GM10266 (cell line): Measurements from ENCODE around the gene FNDC7.

Experiments used
- DNase-seq: peaks from one replicate; pipeline ENCODE4 v3.0.0; 2012; ENCODE audit errors: extremely low spot score
- TF ChIP-seq, protein P1 (sequence below): IDR thresholded peaks from 2 replicates; pipeline ENCODE4 v1.5.1; 2012; ENCODE audit warnings: mild to moderate bottlenecking, low read depth; ENCODE audit not compliant: control insufficient read depth, insufficient read depth; ENCODE audit errors: missing control alignments

Gene FNDC7

DNA sequence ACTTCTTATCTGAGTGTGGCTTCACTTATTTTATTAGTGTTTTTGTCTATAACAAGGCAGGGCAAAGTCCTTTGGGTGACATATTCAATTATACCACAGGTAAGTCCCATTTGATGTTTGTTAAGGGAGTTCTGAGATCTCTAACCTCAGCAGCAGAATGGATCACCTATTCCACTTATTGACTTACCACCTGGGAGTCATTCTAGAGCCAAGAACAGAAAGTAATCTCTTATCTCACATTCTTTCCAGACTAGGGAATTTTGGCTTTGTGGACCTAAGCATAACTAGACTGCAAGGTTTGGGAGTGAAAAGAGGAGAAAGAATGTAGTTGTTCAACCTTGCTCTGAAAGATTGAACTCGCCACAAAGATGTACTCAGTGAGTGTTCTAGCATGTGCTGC, 13.2 kb downstream of the FNDC7 start:
- DNase-seq = no peak
- TF ChIP-seq, protein P1, sequence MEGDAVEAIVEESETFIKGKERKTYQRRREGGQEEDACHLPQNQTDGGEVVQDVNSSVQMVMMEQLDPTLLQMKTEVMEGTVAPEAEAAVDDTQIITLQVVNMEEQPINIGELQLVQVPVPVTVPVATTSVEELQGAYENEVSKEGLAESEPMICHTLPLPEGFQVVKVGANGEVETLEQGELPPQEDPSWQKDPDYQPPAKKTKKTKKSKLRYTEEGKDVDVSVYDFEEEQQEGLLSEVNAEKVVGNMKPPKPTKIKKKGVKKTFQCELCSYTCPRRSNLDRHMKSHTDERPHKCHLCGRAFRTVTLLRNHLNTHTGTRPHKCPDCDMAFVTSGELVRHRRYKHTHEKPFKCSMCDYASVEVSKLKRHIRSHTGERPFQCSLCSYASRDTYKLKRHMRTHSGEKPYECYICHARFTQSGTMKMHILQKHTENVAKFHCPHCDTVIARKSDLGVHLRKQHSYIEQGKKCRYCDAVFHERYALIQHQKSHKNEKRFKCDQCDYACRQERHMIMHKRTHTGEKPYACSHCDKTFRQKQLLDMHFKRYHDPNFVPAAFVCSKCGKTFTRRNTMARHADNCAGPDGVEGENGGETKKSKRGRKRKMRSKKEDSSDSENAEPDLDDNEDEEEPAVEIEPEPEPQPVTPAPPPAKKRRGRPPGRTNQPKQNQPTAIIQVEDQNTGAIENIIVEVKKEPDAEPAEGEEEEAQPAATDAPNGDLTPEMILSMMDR = no peak

DNA sequence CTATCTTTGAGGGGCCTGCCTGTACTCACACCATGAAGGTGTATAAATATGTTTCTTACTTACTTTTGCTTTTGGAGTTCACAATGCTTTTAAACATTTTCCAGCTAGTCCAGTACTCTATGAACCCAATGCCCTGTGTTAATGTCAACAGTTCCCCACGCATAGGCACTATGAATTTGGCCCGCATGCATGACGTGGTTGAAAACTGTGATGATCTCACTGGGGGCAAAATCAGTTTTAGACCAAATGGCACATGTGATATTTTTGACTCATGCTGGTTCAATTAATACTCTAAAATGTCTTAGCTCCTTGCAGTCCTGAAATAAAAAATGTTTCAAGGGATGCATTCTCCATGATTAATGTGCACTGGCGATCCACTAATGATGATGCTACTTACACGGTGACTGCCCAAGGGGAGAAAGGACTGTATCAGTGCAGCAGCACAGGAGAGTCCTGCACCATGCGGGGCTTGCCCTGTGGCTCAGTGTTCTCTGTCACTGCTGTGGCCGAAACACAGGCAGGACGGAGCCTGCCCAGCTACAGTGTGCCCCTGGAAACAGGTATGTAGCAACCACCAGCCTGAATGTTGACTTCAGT, 15.7 kb downstream of the FNDC7 start:
- TF ChIP-seq, protein P1 = no peak
- DNase-seq = no peak

DNA sequence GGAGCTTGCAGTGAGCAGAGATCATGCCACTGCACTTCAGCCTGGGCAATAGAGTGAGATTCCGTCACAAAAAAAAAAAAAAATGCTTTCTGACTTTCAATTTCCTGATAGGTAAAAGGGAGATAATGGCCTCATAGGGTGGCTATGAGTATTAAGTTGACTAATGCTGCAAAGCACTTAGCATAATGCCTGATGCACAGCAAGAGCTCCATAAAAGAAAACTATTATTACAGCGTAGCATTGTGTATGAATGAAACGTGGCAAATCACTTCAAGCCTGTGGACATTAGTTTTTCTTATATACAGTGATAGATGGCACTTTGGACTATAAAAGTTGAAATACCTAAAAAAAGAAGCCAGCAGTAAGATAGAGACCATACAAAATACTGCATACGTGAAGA, 16.8 kb downstream of the FNDC7 start:
- no peak for DNase-seq
- TF ChIP-seq, protein P1 = no peak

DNA sequence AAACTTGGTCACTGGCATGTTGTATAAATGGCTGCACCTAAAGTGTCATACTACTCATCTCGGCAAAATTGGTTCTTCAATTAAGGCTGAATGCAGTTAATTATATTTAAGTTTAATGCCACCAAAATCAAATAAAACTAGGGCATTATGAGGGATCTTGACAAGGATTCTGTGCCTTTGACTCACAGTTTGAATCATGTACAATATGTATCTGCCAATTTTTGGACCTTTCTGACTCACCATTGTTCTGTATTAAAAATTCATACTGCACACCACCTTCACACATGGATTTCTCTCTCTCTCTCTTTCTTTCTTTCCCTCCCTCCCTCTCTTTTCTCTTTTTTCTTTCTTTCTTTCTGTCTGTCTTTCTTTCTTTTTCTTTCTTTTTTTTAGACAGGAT, 19.7 kb downstream of the FNDC7 start:
- no peak for DNase-seq
- TF ChIP-seq, protein P1 = no peak

DNA sequence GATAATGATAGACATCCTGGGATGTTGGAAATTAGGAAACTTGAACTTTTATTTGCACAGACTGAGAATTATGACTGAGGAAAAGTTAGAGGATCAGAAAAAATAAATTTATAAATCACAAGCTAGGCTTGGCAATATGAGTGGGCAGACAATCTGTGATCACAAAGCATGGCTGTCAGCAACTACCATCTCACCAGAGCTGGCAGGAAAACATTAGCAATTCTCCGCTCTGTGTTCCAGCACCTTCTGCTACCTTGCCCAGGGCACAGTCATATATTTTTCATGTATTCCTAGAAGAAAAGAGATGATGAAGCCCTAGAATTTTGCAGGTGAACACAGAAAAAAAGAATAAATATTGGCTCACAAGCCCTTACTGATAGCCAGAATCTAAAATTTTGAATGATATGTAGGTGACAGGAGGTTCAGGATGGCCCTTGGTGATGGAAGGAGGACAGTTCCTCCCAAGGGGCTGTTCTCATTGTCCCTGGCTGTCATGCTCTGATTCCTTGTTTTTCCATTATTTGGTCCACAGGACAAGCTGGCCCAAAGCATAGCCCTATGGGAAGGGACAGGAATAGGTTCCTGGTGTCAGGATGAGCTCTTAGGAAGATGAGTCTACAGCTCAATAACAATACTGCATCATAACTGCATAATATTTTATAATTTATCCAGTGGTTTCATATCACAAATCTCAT, 21.6 kb downstream of the FNDC7 start:
- no peak for DNase-seq
- TF ChIP-seq, protein P1 = no peak

DNA sequence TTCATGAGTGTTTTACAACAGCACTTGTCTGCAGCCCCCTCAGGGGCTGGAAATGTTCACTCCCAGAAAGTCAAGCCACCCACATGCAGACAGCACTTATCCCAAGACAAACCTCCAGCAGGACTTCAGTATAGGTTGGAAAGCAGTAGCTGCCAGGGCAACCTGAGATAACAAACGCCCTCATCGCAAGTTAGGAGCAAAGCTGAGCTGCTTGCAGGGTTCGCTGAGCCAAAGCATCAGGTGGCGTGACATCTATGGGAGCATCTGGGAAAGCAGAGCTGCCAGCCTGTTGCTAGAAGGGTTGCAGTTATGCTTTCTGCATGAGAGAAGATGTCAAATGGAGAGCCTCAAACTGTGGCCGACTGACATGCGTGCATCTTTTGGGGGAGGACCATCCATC, 29.5 kb downstream of the FNDC7 start:
- TF ChIP-seq, protein P1 = no peak
- DNase-seq = no peak

DNA sequence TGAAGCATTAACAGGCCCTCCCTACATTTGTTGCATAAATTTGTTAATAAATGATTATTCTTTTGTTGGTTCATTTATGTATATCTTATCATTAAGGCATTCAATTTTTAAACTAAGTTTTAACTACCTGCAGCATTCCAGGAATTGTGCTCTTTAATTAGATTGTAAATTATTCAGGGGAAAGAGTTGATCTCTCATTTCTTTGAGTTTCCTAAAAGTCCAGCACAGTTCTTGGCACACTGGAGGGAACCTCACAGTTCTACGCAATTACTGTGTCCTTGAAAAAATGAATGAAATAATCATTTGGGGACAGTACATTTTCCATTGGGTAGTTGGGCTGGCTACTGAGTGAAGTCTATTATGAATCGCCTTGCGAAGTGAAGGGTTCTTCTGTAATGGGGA, 33.3 kb downstream of the FNDC7 start:
- TF ChIP-seq, protein P1 = no peak
- DNase-seq = no peak
